ENCODE data around the gene FAM184B.

GRCh38 chr4:17723648-17724047, 57.8 kb downstream of the FAM184B start:
- TF ChIP-seq CTCF (IDR thresholded peaks at IDR 0.05; ENCODE audit: low read length) (no peak), EZH2 (IDR thresholded peaks at IDR 0.05; ENCODE audit: borderline replicate concordance, low read length) (no peak)
